Upper lobe of left lung (tissue), 4 donors: ENCODE measurements around the gene FAM171A1.

ENCODE experiments used
- CTCF ChIP-seq, 6 experiments: fragments of 450-650 bp in 4 of 6; fragments of 200-600 bp in 2 of 6; sonication (generic) in 2 of 6; IDR thresholded peaks; one replicate each; pipeline ENCODE4 v1.5.1; 2016 to 2019; ENCODE audit warnings: antibody characterized with exemption in 6 of 6
- EP300 ChIP-seq, 4 donors: sonication (generic); formaldehyde crosslinking; IDR thresholded peaks; one replicate each; pipeline ENCODE4 v1.5.1; 2017; ENCODE audit warnings: antibody characterized with exemption in 4 of 4, control low read depth in 2 of 4
- POLR2A ChIP-seq, 4 donors: fragments of 450-650 bp; IDR thresholded peaks; one replicate each; pipeline ENCODE4 v1.5.1; 2016 to 2017; ENCODE audit warnings: antibody characterized with exemption in 4 of 4, mild to moderate bottlenecking in 2 of 4
- POLR2AphosphoS5 ChIP-seq, 2 donors: sonication (generic); formaldehyde crosslinking; IDR thresholded peaks; one replicate each; pipeline ENCODE4 v1.5.1; 2017; ENCODE audit warnings: antibody characterized with exemption in 2 of 2

GRCh38 chr10:15208221-15208620, 162.9 kb downstream of the FAM171A1 start:
- no peak for TF ChIP-seq CTCF (IDR thresholded peaks at IDR 0.05)
- no peak for TF ChIP-seq POLR2A (IDR thresholded peaks at IDR 0.05)
- TF ChIP-seq POLR2AphosphoS5 (IDR thresholded peaks at IDR 0.05), result no peak
- TF ChIP-seq EP300 (IDR thresholded peaks at IDR 0.05), result no peak
